GM12878 (cell line): ENCODE results near the gene MSRB1. TPM values are rescaled to one million over a fixed set of nuclear protein-coding genes. Genes with fewer than 3 reads are reported as not detected.

ENCODE experiments used
- ATAC-seq: fragments of 200-7000 bp; cut with Tn5 transposase; 3 replicates; pipeline ENCODE4 v1.9.1; 2020; ENCODE audit warnings: mild to moderate bottlenecking, moderate library complexity
- BruUV-seq: library from RNA; stranded (reverse); fragments of 400-500 nt; replicated peaks from 2 replicates; lab custom pipeline; 2021; lab: Mats Ljungman, UMichigan
- CTCF ChIA-PET: fragments of 300-600 bp; sonication (Branson Sonifier 250); formaldehyde crosslinking; extraction: SDS; loops from one replicate; lab custom pipeline; 2021; ENCODE audit warnings: inconsistent platforms; lab: Yijun Ruan, JAX
- POLR2A ChIA-PET: fragments of 350-600 bp; formaldehyde crosslinking; extraction: SDS; loops from one replicate; lab custom pipeline; 2021; ENCODE audit warnings: inconsistent platforms; lab: Charles Lee
- RAD21 ChIA-PET: fragments of 300-600 bp; sonication (Branson Sonifier 250); formaldehyde crosslinking; loops from one replicate; lab custom pipeline; 2023; ENCODE audit warnings: antibody characterized with exemption; ENCODE audit not compliant: unreplicated experiment; lab: Charles Lee
- SMC1A ChIA-PET: fragments of 300-600 bp; sonication (Branson Sonifier 250); formaldehyde crosslinking; loops from one replicate; lab custom pipeline; 2023; ENCODE audit not compliant: unreplicated experiment, uncharacterized antibody; lab: Charles Lee
- DNase-seq: peaks from one replicate; pipeline ENCODE4 v3.0.0-alpha.2; 2011; ENCODE audit warnings: low read depth, low spot score
- FAIRE-seq: peaks from 3 replicates; lab custom pipeline; 2011; peaks lifted over from hg19 to GRCh38; lab: Jason Lieb, UNC
- H2AFZ ChIP-seq: 2 replicates; pipeline ENCODE4 v1.6.0; 2011; ENCODE audit warnings: low read depth, low read length, control low read depth; ENCODE audit not compliant: control insufficient read depth
- H3K27ac ChIP-seq: 2 replicates; pipeline ENCODE4 v1.5.1; 2011; ENCODE audit warnings: control low read depth; ENCODE audit not compliant: control insufficient read depth, insufficient read depth
- H3K27me3 ChIP-seq, 2 experiments: replicated peaks in 1 of 2; 2 replicates each; pipeline versions ENCODE4 v1.6.0 to v1.6.1; 2011; ENCODE audit warnings: low read length in 1 of 2; ENCODE audit not compliant: control insufficient read depth in 2 of 2, insufficient read depth in 2 of 2
- H3K36me3 ChIP-seq, 2 experiments: 2 replicates each; pipeline ENCODE4 v1.5.1; 2011; ENCODE audit warnings: low read length in 1 of 2; ENCODE audit not compliant: control insufficient read depth in 2 of 2, insufficient read depth in 2 of 2
- H3K4me1 ChIP-seq: 2 replicates; pipeline ENCODE4 v1.6.1; 2011; ENCODE audit warnings: mild to moderate bottlenecking, low read length, moderate library complexity, mixed read lengths; ENCODE audit not compliant: control insufficient read depth, insufficient read depth
- H3K4me2 ChIP-seq: 2 replicates; pipeline ENCODE4 v1.6.0; 2011; ENCODE audit warnings: control low read depth; ENCODE audit not compliant: control insufficient read depth, insufficient read depth
- H3K4me3 ChIP-seq: fragments of 200-600 bp; sonication (generic); 2 replicates; pipeline ENCODE4 v1.5.1; 2016
- H3K79me2 ChIP-seq: 2 replicates; pipeline ENCODE4 v1.6.0; 2011; ENCODE audit warnings: low read length; ENCODE audit not compliant: control insufficient read depth, insufficient read depth
- H3K9ac ChIP-seq: 2 replicates; pipeline ENCODE4 v1.8.0; 2011; ENCODE audit warnings: low read length, control low read depth, mixed read lengths; ENCODE audit not compliant: control insufficient read depth, insufficient read depth
- H3K9me3 ChIP-seq: replicated peaks from 3 replicates; pipeline ENCODE4 v1.5.1; 2011; ENCODE audit warnings: mild to moderate bottlenecking, low read length; ENCODE audit not compliant: control insufficient read depth, insufficient read depth
- H4K20me1 ChIP-seq: 2 replicates; pipeline ENCODE4 v1.6.0; 2011; ENCODE audit not compliant: control insufficient read depth, insufficient read depth
- CBX5 ChIP-seq: sonication (generic); IDR thresholded peaks from 2 replicates; pipeline ENCODE4 v1.6.1; 2016; ENCODE audit warnings: low read depth, moderate library complexity, mild to moderate bottlenecking, inconsistent platforms
- HDAC2 ChIP-seq: fragments of 200-600 bp; sonication (generic); IDR thresholded peaks from 2 replicates; pipeline ENCODE4 v1.6.1; 2017
- WGBS: methylation state at CpG from one replicate; pipeline ENCODE4 v1.1.6; 2016; ENCODE audit warnings: low lambda C conversion rate; ENCODE audit not compliant: insufficient replicate concordance, insufficient coverage; ENCODE audit errors: missing lambda C conversion rate; 5-methylcytosine and 5-hydroxymethylcytosine counted together
- in situ Hi-C: fragments of 300-500 bp; cut with MboI; formaldehyde crosslinking; loops from 9 replicates; pipeline ENCODE4 v1.14.3; 2018; ENCODE audit warnings: mixed read lengths
- intact Hi-C: fragments of 100-400 bp; cut with micrococcal nuclease; formaldehyde crosslinking; loops from one replicate; pipeline ENCODE4 v1.14.2; 2022; ENCODE audit not compliant: unreplicated experiment
- polyA plus RNA-seq, 11 experiments: library from polyadenylated mRNA; depleted of rRNA in 4 of 11; unstranded in 6 of 11; stranded (reverse) in 5 of 11; fragments of >200 nt; fragmentation: Nextera tagmentation in 4 of 11; fragmentation: Illumina TruSeq in 1 of 11; extraction: Ambion mirVana in 4 of 11; extraction: Trizol in 1 of 11; gene quantifications; 1 replicate in 1 of 11; 2 replicates in 10 of 11; pipeline versions ENCODE4 v1.2.1 to v1.2.3, GENCODE V29; 2011 to 2016; ENCODE audit warnings: inconsistent platforms in 2 of 11, missing spikeins in 2 of 11, low read depth in 1 of 11
- total RNA-seq, 4 experiments: library from RNA; depleted of rRNA in 3 of 4; stranded (reverse); fragments of >200 nt in 3 of 4; fragmentation: Illumina TruSeq in 1 of 4; extraction: Trizol in 1 of 4; gene quantifications; 2 replicates each; pipeline versions ENCODE4 v1.2.1 to v1.2.3, GENCODE V29; 2013 to 2021
- TF ChIP-seq, protein P1 (sequence below): fragments of 450-650 bp; formaldehyde crosslinking; IDR thresholded peaks from 2 replicates; pipeline ENCODE4 v1.4.0; 2020; ENCODE audit warnings: mild to moderate bottlenecking, moderate library complexity
- TF ChIP-seq, protein P2 (sequence below): fragments of 450-650 bp; IDR thresholded peaks from 2 replicates; pipeline ENCODE4 v1.6.1; 2017; ENCODE audit warnings: mild to moderate bottlenecking
- TF ChIP-seq, protein P3 (sequence below): fragments of 450-650 bp; IDR thresholded peaks from 2 replicates; pipeline ENCODE4 v1.6.1; 2017; ENCODE audit warnings: low read depth, mild to moderate bottlenecking, moderate library complexity
- TF ChIP-seq, protein P4 (sequence below): fragments of 450-650 bp; formaldehyde crosslinking; IDR thresholded peaks from 2 replicates; pipeline ENCODE4 v1.5.0; 2022; ENCODE audit warnings: mild to moderate bottlenecking, missing genetic modification characterization

The MSRB1 gene
- total and polyA plus RNA-seq, 10 of the 15 experiments (the other 5 are each of a cell fraction or from before 2014, with no cell fraction given): 5.1 to 48.6 (median 25.7) TPM

DNA sequence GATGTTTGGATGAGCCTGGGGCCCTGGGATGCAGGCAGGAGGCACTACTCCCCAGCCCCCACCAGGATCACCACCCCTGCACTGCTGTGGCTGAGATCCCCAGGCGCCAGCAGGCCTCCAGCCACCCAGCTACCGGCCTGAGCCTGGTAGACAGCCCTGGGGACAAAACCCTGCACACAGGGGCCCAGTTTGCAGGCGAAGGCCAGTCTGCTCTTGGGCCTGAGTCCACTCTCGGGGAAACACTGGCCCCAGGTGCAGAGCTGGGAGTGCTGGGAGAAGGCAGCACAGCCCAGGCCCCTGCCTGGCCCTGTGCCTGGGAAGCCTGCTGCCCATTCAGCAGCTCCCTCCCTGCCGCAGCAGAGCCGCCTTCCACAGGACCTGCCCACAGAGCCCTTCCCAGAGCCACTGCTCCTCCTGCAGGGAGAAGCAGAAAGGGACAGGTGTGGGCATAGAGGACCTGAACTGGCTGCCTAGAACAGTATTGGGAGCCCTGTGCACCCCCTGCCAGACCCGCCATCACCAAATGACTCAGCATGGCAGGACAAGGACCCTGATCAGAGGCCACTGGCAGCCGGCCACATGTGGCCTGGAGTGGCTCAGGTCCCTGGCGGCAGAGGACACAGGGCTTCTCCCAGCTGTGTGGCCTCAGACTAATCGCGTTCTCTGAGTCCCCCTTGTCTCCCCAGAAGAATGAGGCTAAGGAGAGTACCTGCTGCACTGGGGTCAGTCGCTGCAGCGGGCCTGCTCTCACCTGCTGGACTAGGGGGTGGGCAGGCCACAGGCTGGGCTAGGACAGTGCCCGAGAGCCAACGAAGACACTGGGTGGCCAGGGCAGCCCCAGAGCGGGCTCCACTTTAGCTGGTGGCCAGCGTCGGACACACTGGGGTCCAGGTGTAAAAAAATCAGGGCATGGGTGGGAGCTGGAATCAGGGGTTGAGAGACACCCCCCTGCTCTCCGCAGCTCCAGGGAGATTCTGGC lies 10.7 kb downstream of the MSRB1 start:
- ChIA-PET POLR2A (no interaction called here), RAD21 (interaction anchor here (0.6 kb wide), 1 partner anchor 69 kb away, joined by 3 read pairs; no protein-coding TSS in a partner anchor), SMC1A (no interaction called here), CTCF (no interaction called here)
- Histone ChIP-seq H2AFZ (no peak overlapping the region), H3K4me1 (no peaks in the 10 kb centered on the region; the same call in 1 of the 2 replicates), H3K27ac (no peak overlapping the region), H3K9ac (no peak overlapping the region), H3K27me3 (no peaks in the 10 kb centered on the region; a peak in 3 of 4 replicates), H3K79me2 (no peaks in the 10 kb centered on the region), H3K9me3 (no peaks in the 10 kb centered on the region), H4K20me1 (no peaks in the 10 kb centered on the region), H3K4me2 (no peak overlapping the region), H3K36me3 (no peaks in the 10 kb centered on the region), H3K4me3 (no peak overlapping the region)
- intact Hi-C loops (no loop called here), in situ Hi-C loops (loop anchor here (10.0 kb wide), 1 partner anchor 68 kb away; no protein-coding TSS in a partner anchor)
- BruUV-seq: no TSS peak
- WGBS: 54% methylated on average over 19 of the region's 19 CpGs
- DNase-seq: no peak
- FAIRE-seq: no peak
- no peak for ATAC-seq
- TF ChIP-seq, protein P1, sequence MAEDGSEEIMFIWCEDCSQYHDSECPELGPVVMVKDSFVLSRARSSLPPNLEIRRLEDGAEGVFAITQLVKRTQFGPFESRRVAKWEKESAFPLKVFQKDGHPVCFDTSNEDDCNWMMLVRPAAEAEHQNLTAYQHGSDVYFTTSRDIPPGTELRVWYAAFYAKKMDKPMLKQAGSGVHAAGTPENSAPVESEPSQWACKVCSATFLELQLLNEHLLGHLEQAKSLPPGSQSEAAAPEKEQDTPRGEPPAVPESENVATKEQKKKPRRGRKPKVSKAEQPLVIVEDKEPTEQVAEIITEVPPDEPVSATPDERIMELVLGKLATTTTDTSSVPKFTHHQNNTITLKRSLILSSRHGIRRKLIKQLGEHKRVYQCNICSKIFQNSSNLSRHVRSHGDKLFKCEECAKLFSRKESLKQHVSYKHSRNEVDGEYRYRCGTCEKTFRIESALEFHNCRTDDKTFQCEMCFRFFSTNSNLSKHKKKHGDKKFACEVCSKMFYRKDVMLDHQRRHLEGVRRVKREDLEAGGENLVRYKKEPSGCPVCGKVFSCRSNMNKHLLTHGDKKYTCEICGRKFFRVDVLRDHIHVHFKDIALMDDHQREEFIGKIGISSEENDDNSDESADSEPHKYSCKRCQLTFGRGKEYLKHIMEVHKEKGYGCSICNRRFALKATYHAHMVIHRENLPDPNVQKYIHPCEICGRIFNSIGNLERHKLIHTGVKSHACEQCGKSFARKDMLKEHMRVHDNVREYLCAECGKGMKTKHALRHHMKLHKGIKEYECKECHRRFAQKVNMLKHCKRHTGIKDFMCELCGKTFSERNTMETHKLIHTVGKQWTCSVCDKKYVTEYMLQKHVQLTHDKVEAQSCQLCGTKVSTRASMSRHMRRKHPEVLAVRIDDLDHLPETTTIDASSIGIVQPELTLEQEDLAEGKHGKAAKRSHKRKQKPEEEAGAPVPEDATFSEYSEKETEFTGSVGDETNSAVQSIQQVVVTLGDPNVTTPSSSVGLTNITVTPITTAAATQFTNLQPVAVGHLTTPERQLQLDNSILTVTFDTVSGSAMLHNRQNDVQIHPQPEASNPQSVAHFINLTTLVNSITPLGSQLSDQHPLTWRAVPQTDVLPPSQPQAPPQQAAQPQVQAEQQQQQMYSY (CRISPR knock-in tag): no peak
- TF ChIP-seq, protein P2, sequence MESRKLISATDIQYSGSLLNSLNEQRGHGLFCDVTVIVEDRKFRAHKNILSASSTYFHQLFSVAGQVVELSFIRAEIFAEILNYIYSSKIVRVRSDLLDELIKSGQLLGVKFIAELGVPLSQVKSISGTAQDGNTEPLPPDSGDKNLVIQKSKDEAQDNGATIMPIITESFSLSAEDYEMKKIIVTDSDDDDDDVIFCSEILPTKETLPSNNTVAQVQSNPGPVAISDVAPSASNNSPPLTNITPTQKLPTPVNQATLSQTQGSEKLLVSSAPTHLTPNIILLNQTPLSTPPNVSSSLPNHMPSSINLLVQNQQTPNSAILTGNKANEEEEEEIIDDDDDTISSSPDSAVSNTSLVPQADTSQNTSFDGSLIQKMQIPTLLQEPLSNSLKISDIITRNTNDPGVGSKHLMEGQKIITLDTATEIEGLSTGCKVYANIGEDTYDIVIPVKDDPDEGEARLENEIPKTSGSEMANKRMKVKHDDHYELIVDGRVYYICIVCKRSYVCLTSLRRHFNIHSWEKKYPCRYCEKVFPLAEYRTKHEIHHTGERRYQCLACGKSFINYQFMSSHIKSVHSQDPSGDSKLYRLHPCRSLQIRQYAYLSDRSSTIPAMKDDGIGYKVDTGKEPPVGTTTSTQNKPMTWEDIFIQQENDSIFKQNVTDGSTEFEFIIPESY: no peak
- TF ChIP-seq, protein P3, sequence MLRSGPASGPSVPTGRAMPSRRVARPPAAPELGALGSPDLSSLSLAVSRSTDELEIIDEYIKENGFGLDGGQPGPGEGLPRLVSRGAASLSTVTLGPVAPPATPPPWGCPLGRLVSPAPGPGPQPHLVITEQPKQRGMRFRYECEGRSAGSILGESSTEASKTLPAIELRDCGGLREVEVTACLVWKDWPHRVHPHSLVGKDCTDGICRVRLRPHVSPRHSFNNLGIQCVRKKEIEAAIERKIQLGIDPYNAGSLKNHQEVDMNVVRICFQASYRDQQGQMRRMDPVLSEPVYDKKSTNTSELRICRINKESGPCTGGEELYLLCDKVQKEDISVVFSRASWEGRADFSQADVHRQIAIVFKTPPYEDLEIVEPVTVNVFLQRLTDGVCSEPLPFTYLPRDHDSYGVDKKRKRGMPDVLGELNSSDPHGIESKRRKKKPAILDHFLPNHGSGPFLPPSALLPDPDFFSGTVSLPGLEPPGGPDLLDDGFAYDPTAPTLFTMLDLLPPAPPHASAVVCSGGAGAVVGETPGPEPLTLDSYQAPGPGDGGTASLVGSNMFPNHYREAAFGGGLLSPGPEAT: no peak
- TF ChIP-seq HDAC2: no peak
- TF ChIP-seq, protein P4, sequence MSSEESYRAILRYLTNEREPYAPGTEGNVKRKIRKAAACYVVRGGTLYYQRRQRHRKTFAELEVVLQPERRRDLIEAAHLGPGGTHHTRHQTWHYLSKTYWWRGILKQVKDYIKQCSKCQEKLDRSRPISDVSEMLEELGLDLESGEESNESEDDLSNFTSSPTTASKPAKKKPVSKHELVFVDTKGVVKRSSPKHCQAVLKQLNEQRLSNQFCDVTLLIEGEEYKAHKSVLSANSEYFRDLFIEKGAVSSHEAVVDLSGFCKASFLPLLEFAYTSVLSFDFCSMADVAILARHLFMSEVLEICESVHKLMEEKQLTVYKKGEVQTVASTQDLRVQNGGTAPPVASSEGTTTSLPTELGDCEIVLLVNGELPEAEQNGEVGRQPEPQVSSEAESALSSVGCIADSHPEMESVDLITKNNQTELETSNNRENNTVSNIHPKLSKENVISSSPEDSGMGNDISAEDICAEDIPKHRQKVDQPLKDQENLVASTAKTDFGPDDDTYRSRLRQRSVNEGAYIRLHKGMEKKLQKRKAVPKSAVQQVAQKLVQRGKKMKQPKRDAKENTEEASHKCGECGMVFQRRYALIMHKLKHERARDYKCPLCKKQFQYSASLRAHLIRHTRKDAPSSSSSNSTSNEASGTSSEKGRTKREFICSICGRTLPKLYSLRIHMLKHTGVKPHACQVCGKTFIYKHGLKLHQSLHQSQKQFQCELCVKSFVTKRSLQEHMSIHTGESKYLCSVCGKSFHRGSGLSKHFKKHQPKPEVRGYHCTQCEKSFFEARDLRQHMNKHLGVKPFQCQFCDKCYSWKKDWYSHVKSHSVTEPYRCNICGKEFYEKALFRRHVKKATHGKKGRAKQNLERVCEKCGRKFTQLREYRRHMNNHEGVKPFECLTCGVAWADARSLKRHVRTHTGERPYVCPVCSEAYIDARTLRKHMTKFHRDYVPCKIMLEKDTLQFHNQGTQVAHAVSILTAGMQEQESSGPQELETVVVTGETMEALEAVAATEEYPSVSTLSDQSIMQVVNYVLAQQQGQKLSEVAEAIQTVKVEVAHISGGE (CRISPR knock-in tag): no peak
- no peak for TF ChIP-seq CBX5
